ENCODE data around the gene DNAH17. TPM values are rescaled to one million over a fixed set of nuclear protein-coding genes. Genes with fewer than 3 reads are reported as not detected.

The DNAH17 gene
- total RNA-seq, 1 experiment from 2014 or later = 0.02 TPM

Other genes starting within 250 kb of the DNAH17 start
- gene SOCS3, start 217.3 kb downstream of the DNAH17 start, total RNA-seq (2014; rRNA removed; shearing (Covaris generic)) = 29.2 and 43.0 TPM in 2 replicates
- 20.4 and 27.5 TPM in 2 replicates for gene PGS1, start 198.7 kb downstream of the DNAH17 start, total RNA-seq (2014; rRNA removed; shearing (Covaris generic))
- 8.0 and 9.7 TPM in 2 replicates for gene CYTH1, start 204.9 kb upstream of the DNAH17 start, total RNA-seq (2014; rRNA removed; shearing (Covaris generic))